OCI-LY1 (cell line): ENCODE results near the gene SALL2.

Experiments used
- EZH2 ChIP-seq: fragments of 200-600 bp; sonication (generic), shearing (Covaris generic); IDR thresholded peaks from 2 replicates; pipeline ENCODE4 v1.8.0; 2017; ENCODE audit warnings: borderline replicate concordance, mixed run types, mild to moderate bottlenecking, antibody characterized with exemption, low read length, moderate library complexity, mixed read lengths
- TF ChIP-seq, protein P1 (sequence below): fragments of 200-600 bp; sonication (generic), shearing (Covaris generic); IDR thresholded peaks from 2 replicates; pipeline ENCODE4 v1.5.1; 2017; ENCODE audit warnings: mild to moderate bottlenecking, antibody characterized with exemption, low read length, moderate library complexity, mixed read lengths

- TF ChIP-seq, protein P1, sequence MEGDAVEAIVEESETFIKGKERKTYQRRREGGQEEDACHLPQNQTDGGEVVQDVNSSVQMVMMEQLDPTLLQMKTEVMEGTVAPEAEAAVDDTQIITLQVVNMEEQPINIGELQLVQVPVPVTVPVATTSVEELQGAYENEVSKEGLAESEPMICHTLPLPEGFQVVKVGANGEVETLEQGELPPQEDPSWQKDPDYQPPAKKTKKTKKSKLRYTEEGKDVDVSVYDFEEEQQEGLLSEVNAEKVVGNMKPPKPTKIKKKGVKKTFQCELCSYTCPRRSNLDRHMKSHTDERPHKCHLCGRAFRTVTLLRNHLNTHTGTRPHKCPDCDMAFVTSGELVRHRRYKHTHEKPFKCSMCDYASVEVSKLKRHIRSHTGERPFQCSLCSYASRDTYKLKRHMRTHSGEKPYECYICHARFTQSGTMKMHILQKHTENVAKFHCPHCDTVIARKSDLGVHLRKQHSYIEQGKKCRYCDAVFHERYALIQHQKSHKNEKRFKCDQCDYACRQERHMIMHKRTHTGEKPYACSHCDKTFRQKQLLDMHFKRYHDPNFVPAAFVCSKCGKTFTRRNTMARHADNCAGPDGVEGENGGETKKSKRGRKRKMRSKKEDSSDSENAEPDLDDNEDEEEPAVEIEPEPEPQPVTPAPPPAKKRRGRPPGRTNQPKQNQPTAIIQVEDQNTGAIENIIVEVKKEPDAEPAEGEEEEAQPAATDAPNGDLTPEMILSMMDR = no peak
- TF ChIP-seq EZH2 = no peak
Observed at GRCh38 chr14:21486640-21487087, 39.5 kb downstream of the SALL2 start.
